SU-DHL-6 (cell line): Measurements from ENCODE around the gene ARL16.

ENCODE experiments used
- H2AFZ ChIP-seq: fragments of 200-600 bp; sonication (generic); 2 replicates; pipeline ENCODE4 v1.6.1; 2014; ENCODE audit warnings: low read depth, mild to moderate bottlenecking, moderate library complexity, mixed read lengths, antibody characterized with exemption, low read length; ENCODE audit not compliant: severe bottlenecking
- H3F3A ChIP-seq: fragments of 200-600 bp; shearing (Covaris generic); 2 replicates; pipeline ENCODE4 v1.6.0; 2016; ENCODE audit warnings: antibody characterized with exemption, mild to moderate bottlenecking; ENCODE audit not compliant: insufficient read depth
- H3K27ac ChIP-seq: fragments of 200-600 bp; sonication (generic); 2 replicates; pipeline ENCODE4 v1.5.1; 2016; ENCODE audit warnings: low read depth, mild to moderate bottlenecking, low read length, moderate library complexity, mixed read lengths
- H3K27me3 ChIP-seq: fragments of 200-600 bp; sonication (generic), shearing (Covaris generic); 2 replicates; pipeline ENCODE4 v1.6.0; 2014; ENCODE audit warnings: mild to moderate bottlenecking, low read length
- H3K36me3 ChIP-seq: fragments of 200-600 bp; sonication (generic); 2 replicates; pipeline ENCODE4 v1.6.1; 2014; ENCODE audit warnings: mild to moderate bottlenecking, low read length, mixed read lengths
- H3K4me2 ChIP-seq: fragments of 300-600, 200-600 bp; shearing (Covaris generic), sonication (generic); 2 replicates; pipeline ENCODE4 v1.6.0; 2014; ENCODE audit warnings: low read length, low read depth, mild to moderate bottlenecking; ENCODE audit not compliant: poor library complexity, severe bottlenecking
- H3K4me3 ChIP-seq: fragments of 200-600 bp; sonication (generic); 2 replicates; pipeline ENCODE4 v1.5.1; 2014; ENCODE audit warnings: antibody characterized with exemption, low read length, mild to moderate bottlenecking, mixed read lengths; ENCODE audit not compliant: insufficient read depth, poor library complexity, severe bottlenecking
- H3K79me2 ChIP-seq: fragments of 200-600 bp; sonication (generic); 2 replicates; pipeline ENCODE4 v1.6.1; 2014; ENCODE audit warnings: mild to moderate bottlenecking, low read length, moderate library complexity; ENCODE audit not compliant: insufficient read depth
- H3K9ac ChIP-seq: fragments of 200-600 bp; sonication (generic); 2 replicates; pipeline ENCODE4 v1.7.0; 2014; ENCODE audit warnings: mild to moderate bottlenecking, low read length
- H3K9me2 ChIP-seq: fragments of 200-600 bp; sonication (generic); replicated peaks from 2 replicates; pipeline ENCODE4 v1.6.1; 2014; ENCODE audit warnings: low read length; ENCODE audit not compliant: insufficient read depth
- H3K9me3 ChIP-seq: fragments of 200-600 bp; sonication (generic); 2 replicates; pipeline ENCODE4 v1.6.1; 2014; ENCODE audit warnings: low read length, mixed read lengths; ENCODE audit not compliant: insufficient read depth
- H4K20me1 ChIP-seq: fragments of 200-600 bp; sonication (generic); 2 replicates; pipeline ENCODE4 v1.6.1; 2014; ENCODE audit warnings: low read depth, mild to moderate bottlenecking, antibody characterized with exemption, low read length, moderate library complexity, mixed read lengths
- CTCF ChIP-seq: fragments of 200-600 bp; sonication (generic); IDR thresholded peaks from one replicate; pipeline ENCODE4 v1.5.1; 2017; ENCODE audit warnings: antibody characterized with exemption, mild to moderate bottlenecking, low read length, moderate library complexity; ENCODE audit not compliant: insufficient read depth, poor library complexity, severe bottlenecking
- EZH2phosphoT487 ChIP-seq: fragments of 200-600 bp; sonication (generic), shearing (Covaris generic); conservative IDR thresholded peaks from 2 replicates; pipeline ENCODE4 v1.6.1; 2018; ENCODE audit warnings: mild to moderate bottlenecking, antibody characterized with exemption, low read length, moderate library complexity, mixed read lengths

ARL16 gene

GRCh38 chr17:81655378-81656117 lies 28.0 kb downstream of the ARL16 start:
- Histone ChIP-seq H3K9ac (no peak overlapping the region), H3F3A (no peaks in the 10 kb centered on the region), H3K79me2 (no peaks in the 10 kb centered on the region), H2AFZ (no peak overlapping the region), H4K20me1 (no peaks in the 10 kb centered on the region), H3K27me3 (no peaks in the 10 kb centered on the region), H3K9me2 (no peaks in the 10 kb centered on the region), H3K9me3 (no peaks in the 10 kb centered on the region), H3K27ac (no peak overlapping the region), H3K4me2 (no peak overlapping the region), H3K4me3 (no peak overlapping the region), H3K36me3 (no peaks in the 10 kb centered on the region)
- TF ChIP-seq CTCF (no peak), EZH2phosphoT487 (no peak)

DNA sequence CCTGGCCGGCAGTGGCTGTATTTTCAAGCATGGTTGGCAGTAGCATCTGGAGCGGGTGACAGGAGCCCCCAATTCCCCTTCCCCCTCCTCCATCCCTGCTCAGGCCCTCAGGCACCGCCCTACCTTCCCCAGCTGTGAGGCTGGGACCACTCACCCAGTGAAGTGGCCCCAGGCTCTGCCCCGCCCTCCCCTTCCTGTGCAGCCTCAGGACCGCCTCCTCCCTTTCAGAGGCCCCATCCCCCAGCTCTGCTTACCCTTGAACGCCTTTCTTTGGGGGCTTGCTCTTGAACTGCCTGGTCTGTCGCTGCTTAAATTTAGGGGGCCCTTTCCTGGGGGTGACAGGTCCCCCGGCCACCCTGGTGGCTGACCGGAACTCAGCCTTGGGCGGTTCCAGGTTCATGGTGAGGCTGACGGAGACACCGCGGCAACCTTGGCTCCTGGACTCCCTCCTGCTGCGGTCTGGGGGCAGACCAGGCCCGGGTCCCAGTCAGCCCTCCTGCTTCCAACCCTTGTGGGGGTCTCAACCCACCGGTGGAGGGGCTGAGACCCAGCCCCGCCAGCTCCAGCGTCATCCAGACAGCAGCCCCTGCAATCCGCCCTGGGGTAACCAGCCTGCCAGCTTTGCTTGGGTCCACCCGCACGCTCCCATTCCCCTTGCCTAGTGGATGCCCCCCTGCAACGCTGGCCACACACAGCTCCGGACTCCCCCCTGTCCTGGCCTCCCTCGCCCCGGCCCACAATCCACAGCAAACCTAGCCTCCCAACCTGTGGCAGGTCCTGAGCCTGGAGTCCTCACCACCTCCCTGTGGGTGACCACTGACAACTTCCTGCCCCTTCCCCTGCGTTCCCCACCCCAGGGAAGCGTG lies 30.5 kb downstream of the ARL16 start:
- no peaks in the 10 kb centered on the region for H3K79me2 ChIP-seq
- H3K4me3 ChIP-seq: no peak overlapping the region
- no peaks in the 10 kb centered on the region for H3F3A ChIP-seq
- TF ChIP-seq CTCF (no peak), EZH2phosphoT487 (no peak)
- no peaks in the 10 kb centered on the region for H3K9me2 ChIP-seq
- no peaks in the 10 kb centered on the region for H3K9me3 ChIP-seq
- no peak overlapping the region for H2AFZ ChIP-seq
- no peaks in the 10 kb centered on the region for H4K20me1 ChIP-seq
- no peaks in the 10 kb centered on the region for H3K36me3 ChIP-seq
- H3K27me3 ChIP-seq: no peaks in the 10 kb centered on the region
- H3K9ac ChIP-seq: no peak overlapping the region
- H3K27ac ChIP-seq: no peak overlapping the region
- H3K4me2 ChIP-seq: no peak overlapping the region

- no peak overlapping the region for H3K4me2 ChIP-seq
- no peaks in the 10 kb centered on the region for H3K9me3 ChIP-seq
- no peaks in the 10 kb centered on the region for H3K27me3 ChIP-seq
- H3K79me2 ChIP-seq: no peaks in the 10 kb centered on the region
- TF ChIP-seq EZH2phosphoT487 (no peak), CTCF (no peak)
- H2AFZ ChIP-seq: no peak overlapping the region
- no peaks in the 10 kb centered on the region for H3K36me3 ChIP-seq
- no peaks in the 10 kb centered on the region for H4K20me1 ChIP-seq
- H3F3A ChIP-seq: no peaks in the 10 kb centered on the region
- no peak overlapping the region for H3K27ac ChIP-seq
- H3K9me2 ChIP-seq: no peaks in the 10 kb centered on the region
- H3K4me3 ChIP-seq: no peak overlapping the region
- H3K9ac ChIP-seq: no peak overlapping the region
Measured at GRCh38 chr17:81651692-81652091, 31.9 kb downstream of the ARL16 start.
